ENCODE results near the gene SNX27. TPM values are rescaled to one million over a fixed set of nuclear protein-coding genes. Genes with fewer than 3 reads are reported as not detected.
"Not testable (repeated sequence)": the region's sequence is repeated elsewhere in the genome, so short reads cannot be mapped to it uniquely, and the experiment has no call there.

Gene SNX27
- total RNA-seq, 1 donor from 2014 or later: 18.8 TPM

DNA sequence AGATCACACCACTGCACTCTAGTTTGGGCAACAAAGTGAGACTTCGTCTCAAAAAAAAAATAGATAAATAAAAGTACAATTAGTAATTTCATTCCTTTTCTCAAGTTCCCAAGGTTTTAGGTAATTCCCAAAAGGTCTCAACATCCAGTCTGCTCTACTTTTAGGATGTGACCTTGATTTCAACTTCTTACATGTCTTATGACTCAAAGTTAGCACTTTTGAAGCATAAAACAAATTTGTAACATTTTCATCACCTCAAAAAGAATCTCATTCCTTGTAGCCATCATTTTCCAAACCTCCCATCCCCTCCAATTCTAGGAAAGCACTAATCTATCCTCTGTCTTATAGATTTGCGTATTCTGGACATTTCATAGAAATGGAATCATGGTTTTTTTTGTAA is 32.2 kb downstream of the SNX27 start:
- Histone ChIP-seq H3K36me3 (ENCODE audit: control insufficient read depth, insufficient read depth, low read length) (no peaks in the 10 kb centered on the region), H3K4me3 (ENCODE audit: low read depth, low read length) (no peak overlapping the region), H3K27me3 (ENCODE audit: control insufficient read depth, insufficient read depth, low read length) (no peaks in the 10 kb centered on the region)
- TF ChIP-seq, protein P1, sequence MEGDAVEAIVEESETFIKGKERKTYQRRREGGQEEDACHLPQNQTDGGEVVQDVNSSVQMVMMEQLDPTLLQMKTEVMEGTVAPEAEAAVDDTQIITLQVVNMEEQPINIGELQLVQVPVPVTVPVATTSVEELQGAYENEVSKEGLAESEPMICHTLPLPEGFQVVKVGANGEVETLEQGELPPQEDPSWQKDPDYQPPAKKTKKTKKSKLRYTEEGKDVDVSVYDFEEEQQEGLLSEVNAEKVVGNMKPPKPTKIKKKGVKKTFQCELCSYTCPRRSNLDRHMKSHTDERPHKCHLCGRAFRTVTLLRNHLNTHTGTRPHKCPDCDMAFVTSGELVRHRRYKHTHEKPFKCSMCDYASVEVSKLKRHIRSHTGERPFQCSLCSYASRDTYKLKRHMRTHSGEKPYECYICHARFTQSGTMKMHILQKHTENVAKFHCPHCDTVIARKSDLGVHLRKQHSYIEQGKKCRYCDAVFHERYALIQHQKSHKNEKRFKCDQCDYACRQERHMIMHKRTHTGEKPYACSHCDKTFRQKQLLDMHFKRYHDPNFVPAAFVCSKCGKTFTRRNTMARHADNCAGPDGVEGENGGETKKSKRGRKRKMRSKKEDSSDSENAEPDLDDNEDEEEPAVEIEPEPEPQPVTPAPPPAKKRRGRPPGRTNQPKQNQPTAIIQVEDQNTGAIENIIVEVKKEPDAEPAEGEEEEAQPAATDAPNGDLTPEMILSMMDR (IDR thresholded peaks at IDR 0.05; ENCODE audit: insufficient read depth, low read length, poor library complexity, severe bottlenecking): no peak
- no peak for DNase-seq (ENCODE audit: low read depth)

GRCh38 chr1:151653397-151653796 is 41.5 kb downstream of the SNX27 start:
- TF ChIP-seq, protein P1 (IDR thresholded peaks at IDR 0.05; ENCODE audit: insufficient read depth, low read length, poor library complexity, severe bottlenecking): no peak
- H3K36me3 ChIP-seq (ENCODE audit: control insufficient read depth, insufficient read depth, low read length): no peaks in the 10 kb centered on the region
- no peak overlapping the region for H3K4me3 ChIP-seq (ENCODE audit: low read depth, low read length)
- H3K27me3 ChIP-seq (ENCODE audit: control insufficient read depth, insufficient read depth, low read length): no peaks in the 10 kb centered on the region
- DNase-seq (ENCODE audit: low read depth): no peak

GRCh38 chr1:151655371-151655770 is 43.5 kb downstream of the SNX27 start:
- TF ChIP-seq, protein P1 (IDR thresholded peaks at IDR 0.05; ENCODE audit: insufficient read depth, low read length, poor library complexity, severe bottlenecking): no peak
- H3K36me3 ChIP-seq (ENCODE audit: control insufficient read depth, insufficient read depth, low read length): no peaks in the 10 kb centered on the region
- no peak overlapping the region for H3K4me3 ChIP-seq (ENCODE audit: low read depth, low read length)
- no peaks in the 10 kb centered on the region for H3K27me3 ChIP-seq (ENCODE audit: control insufficient read depth, insufficient read depth, low read length)
- no peak for DNase-seq (ENCODE audit: low read depth)

GRCh38 chr1:151661751-151662150 is 49.9 kb downstream of the SNX27 start:
- TF ChIP-seq, protein P1 (IDR thresholded peaks at IDR 0.05; ENCODE audit: insufficient read depth, low read length, poor library complexity, severe bottlenecking): no peak
- DNase-seq (ENCODE audit: low read depth): no peak
- no peak overlapping the region for H3K4me3 ChIP-seq (ENCODE audit: low read depth, low read length)
- no peaks in the 10 kb centered on the region for H3K27me3 ChIP-seq (ENCODE audit: control insufficient read depth, insufficient read depth, low read length)
- H3K36me3 ChIP-seq (ENCODE audit: control insufficient read depth, insufficient read depth, low read length): no peaks in the 10 kb centered on the region

- DNase-seq (ENCODE audit: low read depth): no peak
- H3K36me3 ChIP-seq (ENCODE audit: control insufficient read depth, insufficient read depth, low read length): peaks cover 1% of the 10 kb centered on the region
- H3K4me3 ChIP-seq (ENCODE audit: low read depth, low read length): no peak overlapping the region
These were observed 56.2 kb downstream of the SNX27 start for GRCh38 chr1:151668090-151668489.

DNA sequence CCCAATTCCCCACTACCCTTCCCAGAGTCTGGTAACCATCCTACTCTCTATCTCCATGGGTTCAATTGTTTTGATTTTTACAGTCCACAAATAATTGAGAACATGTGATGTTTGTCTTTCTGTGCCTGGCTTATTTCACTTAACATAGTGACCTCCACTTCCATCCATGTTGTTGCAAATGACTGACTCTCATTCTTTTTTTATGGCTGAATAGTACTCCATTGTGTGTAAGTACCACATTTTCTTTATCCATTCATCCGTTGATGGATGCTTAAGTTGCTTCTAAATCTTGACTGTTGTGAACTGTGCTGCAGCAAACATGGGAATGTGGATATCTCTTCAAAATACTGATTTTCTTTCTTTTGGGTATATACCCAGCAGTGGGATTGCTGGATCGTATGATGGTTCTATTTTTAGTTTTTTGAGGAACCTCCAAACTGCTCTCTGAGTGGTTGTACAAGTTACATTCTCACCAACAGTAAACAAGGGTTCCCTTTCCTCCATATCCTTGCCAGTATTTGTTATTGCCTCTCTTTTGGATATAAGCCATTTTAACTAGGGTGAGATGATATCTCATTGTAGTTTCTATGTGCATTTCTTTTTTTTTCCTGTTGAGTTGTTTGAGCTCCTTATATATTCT is 58.3 kb downstream of the SNX27 start:
- not testable (repeated sequence) for DNase-seq (ENCODE audit: low read depth); H3K36me3 ChIP-seq (ENCODE audit: control insufficient read depth, insufficient read depth, low read length); H3K4me3 ChIP-seq (ENCODE audit: low read depth, low read length); H3K27me3 ChIP-seq (ENCODE audit: control insufficient read depth, insufficient read depth, low read length)

More at GRCh38 chr1:151668090-151668489, 56.2 kb downstream of the SNX27 start:
- TF ChIP-seq, protein P1 (IDR thresholded peaks at IDR 0.05; ENCODE audit: insufficient read depth, low read length, poor library complexity, severe bottlenecking): no peak
- H3K27me3 ChIP-seq (ENCODE audit: control insufficient read depth, insufficient read depth, low read length): no peaks in the 10 kb centered on the region
